ENCODE measurements around the gene WDFY3. TPM values are rescaled to one million over a fixed set of nuclear protein-coding genes. Genes with fewer than 3 reads are reported as not detected.

WDFY3 gene
- polyA plus RNA-seq, 1 of the 3 experiments (the other 2 are of a cell fraction): 13.8 TPM

DNA sequence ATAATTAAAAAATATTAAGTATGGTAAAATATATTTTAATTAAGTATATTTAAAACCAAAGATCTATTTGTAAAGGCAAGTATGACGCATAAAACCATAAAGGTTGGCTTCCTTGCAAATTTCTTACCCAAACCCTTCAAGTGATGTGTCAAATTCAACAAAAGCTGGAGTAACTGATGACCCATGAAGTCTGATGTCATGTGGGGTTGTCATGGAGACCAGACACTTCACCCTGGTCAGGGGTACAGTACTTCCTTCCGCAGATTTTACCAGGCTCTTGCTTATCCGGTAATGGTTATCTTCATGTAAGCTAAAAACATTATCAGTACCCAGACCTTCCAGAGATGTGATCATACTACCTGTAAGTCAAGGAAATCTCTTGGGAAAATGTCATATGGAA is 170.1 kb downstream of the WDFY3 start:
- H3K9me2 ChIP-seq: no peaks in the 10 kb centered on the region
- no peaks in the 10 kb centered on the region; the same call in 1 of the 2 replicates for H3K9me3 ChIP-seq
- H4K20me1 ChIP-seq (ENCODE audit: insufficient read depth): no peaks in the 10 kb centered on the region; the same call in 1 of the 2 replicates
- POLR2A ChIA-PET: no interaction called here
- H3K27me3 ChIP-seq (ENCODE audit: insufficient read depth): no peaks in the 10 kb centered on the region
- H2AFZ ChIP-seq (ENCODE audit: low read depth): no peak overlapping the region
- H3F3A ChIP-seq (replicated peaks; ENCODE audit: insufficient read depth): peaks cover 33% of the 10 kb centered on the region
- TF ChIP-seq FOXM1 (IDR thresholded peaks at IDR 0.05; ENCODE audit: low read depth): no peak
- TF ChIP-seq EZH2phosphoT487 (IDR thresholded peaks at IDR 0.05; ENCODE audit: borderline replicate concordance, low read depth): no peak
- no peak for TF ChIP-seq MXI1 (IDR thresholded peaks at IDR 0.05; ENCODE audit: low read depth, low read length)
- TF ChIP-seq YY1 (IDR thresholded peaks at IDR 0.05; ENCODE audit: low read depth): no peak
- H3K4me2 ChIP-seq: no peak overlapping the region
- DNase-seq: peak; percentile 16
- peaks cover 11 to 13% of the 10 kb centered on the region in 2 experiments for H3K4me1 ChIP-seq (ENCODE audit: control insufficient read depth in 1 of 2, insufficient read depth in 2 of 2, low read depth in 1 of 2, low read length in 1 of 2)
- H3K36me3 ChIP-seq (replicated peaks in 1 of 2; ENCODE audit: control insufficient read depth in 1 of 2, insufficient read depth in 2 of 2, low read length in 1 of 2): peaks cover 34 to 73% of the 10 kb centered on the region in 2 experiments
- 0 out of 2 replicates have a peak, but pooled peaks cover 2% of the 10 kb centered on the region for H3K79me2 ChIP-seq (ENCODE audit: insufficient read depth)
- H3K9ac ChIP-seq: no peak overlapping the region
- H3K4me3 ChIP-seq (ENCODE audit: low read depth in 2 of 2, low read length in 1 of 2): no peak overlapping the region
- CTCF ChIA-PET: no interaction called here
- WGBS (ENCODE audit: low lambda C conversion rate): 98% methylated on average over 3 of the region's 3 CpGs
- no peak overlapping the region for H3K27ac ChIP-seq (ENCODE audit: low read depth in 2 of 2, low read length in 1 of 2)

GRCh38 chr4:84792366-84793301 is 173.9 kb downstream of the WDFY3 start:
- H3K4me2 ChIP-seq: peak overlapping the region; percentile 51
- 12% methylated on average over 4 of the region's 4 CpGs for WGBS (ENCODE audit: low lambda C conversion rate)
- TF ChIP-seq, protein P1, sequence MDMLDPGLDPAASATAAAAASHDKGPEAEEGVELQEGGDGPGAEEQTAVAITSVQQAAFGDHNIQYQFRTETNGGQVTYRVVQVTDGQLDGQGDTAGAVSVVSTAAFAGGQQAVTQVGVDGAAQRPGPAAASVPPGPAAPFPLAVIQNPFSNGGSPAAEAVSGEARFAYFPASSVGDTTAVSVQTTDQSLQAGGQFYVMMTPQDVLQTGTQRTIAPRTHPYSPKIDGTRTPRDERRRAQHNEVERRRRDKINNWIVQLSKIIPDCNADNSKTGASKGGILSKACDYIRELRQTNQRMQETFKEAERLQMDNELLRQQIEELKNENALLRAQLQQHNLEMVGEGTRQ (IDR thresholded peaks at IDR 0.05; ENCODE audit: borderline replicate concordance, low read depth, low read length): no peak
- TF ChIP-seq USF1 (IDR thresholded peaks at IDR 0.05; ENCODE audit: borderline replicate concordance, low read depth): 0 out of 2 replicates have a peak, but pooled peaks have one; percentile 10
- no peak for TF ChIP-seq MAX (IDR thresholded peaks at IDR 0.05; ENCODE audit: low read depth)
- TF ChIP-seq, protein P2, sequence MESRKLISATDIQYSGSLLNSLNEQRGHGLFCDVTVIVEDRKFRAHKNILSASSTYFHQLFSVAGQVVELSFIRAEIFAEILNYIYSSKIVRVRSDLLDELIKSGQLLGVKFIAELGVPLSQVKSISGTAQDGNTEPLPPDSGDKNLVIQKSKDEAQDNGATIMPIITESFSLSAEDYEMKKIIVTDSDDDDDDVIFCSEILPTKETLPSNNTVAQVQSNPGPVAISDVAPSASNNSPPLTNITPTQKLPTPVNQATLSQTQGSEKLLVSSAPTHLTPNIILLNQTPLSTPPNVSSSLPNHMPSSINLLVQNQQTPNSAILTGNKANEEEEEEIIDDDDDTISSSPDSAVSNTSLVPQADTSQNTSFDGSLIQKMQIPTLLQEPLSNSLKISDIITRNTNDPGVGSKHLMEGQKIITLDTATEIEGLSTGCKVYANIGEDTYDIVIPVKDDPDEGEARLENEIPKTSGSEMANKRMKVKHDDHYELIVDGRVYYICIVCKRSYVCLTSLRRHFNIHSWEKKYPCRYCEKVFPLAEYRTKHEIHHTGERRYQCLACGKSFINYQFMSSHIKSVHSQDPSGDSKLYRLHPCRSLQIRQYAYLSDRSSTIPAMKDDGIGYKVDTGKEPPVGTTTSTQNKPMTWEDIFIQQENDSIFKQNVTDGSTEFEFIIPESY (IDR thresholded peaks at IDR 0.05; ENCODE audit: borderline replicate concordance, low read depth): no peak; the same call in 1 of the 2 replicates
- TF ChIP-seq, protein P3, sequence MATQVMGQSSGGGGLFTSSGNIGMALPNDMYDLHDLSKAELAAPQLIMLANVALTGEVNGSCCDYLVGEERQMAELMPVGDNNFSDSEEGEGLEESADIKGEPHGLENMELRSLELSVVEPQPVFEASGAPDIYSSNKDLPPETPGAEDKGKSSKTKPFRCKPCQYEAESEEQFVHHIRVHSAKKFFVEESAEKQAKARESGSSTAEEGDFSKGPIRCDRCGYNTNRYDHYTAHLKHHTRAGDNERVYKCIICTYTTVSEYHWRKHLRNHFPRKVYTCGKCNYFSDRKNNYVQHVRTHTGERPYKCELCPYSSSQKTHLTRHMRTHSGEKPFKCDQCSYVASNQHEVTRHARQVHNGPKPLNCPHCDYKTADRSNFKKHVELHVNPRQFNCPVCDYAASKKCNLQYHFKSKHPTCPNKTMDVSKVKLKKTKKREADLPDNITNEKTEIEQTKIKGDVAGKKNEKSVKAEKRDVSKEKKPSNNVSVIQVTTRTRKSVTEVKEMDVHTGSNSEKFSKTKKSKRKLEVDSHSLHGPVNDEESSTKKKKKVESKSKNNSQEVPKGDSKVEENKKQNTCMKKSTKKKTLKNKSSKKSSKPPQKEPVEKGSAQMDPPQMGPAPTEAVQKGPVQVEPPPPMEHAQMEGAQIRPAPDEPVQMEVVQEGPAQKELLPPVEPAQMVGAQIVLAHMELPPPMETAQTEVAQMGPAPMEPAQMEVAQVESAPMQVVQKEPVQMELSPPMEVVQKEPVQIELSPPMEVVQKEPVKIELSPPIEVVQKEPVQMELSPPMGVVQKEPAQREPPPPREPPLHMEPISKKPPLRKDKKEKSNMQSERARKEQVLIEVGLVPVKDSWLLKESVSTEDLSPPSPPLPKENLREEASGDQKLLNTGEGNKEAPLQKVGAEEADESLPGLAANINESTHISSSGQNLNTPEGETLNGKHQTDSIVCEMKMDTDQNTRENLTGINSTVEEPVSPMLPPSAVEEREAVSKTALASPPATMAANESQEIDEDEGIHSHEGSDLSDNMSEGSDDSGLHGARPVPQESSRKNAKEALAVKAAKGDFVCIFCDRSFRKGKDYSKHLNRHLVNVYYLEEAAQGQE (IDR thresholded peaks at IDR 0.05; ENCODE audit: low read depth, low read length): no peak
- no peak for TF ChIP-seq NRF1 (IDR thresholded peaks at IDR 0.05; ENCODE audit: low read depth, low read length)
- peak; percentile 80; the same call in 1 of the 2 replicates for TF ChIP-seq TEAD4 (IDR thresholded peaks at IDR 0.05; ENCODE audit: borderline replicate concordance, insufficient read depth)
- TF ChIP-seq TAF1 (IDR thresholded peaks at IDR 0.05; ENCODE audit: borderline replicate concordance, low read depth, low read length): no peak
- no peak for TF ChIP-seq RFX5 (IDR thresholded peaks at IDR 0.05; ENCODE audit: low read length)
- peak; percentile 98 for TF ChIP-seq GATA2 (CRISPR knock-in tag; IDR thresholded peaks at IDR 0.05)
- no peak for TF ChIP-seq YY1 (IDR thresholded peaks at IDR 0.05; ENCODE audit: low read depth)
- TF ChIP-seq MXI1 (IDR thresholded peaks at IDR 0.05; ENCODE audit: low read depth, low read length): no peak
- TF ChIP-seq MEF2A (IDR thresholded peaks at IDR 0.05; ENCODE audit: borderline replicate concordance, low read depth): no peak
- TF ChIP-seq GABPA (IDR thresholded peaks at IDR 0.05; ENCODE audit: low read depth): no peak
- TF ChIP-seq FOXJ3 (CRISPR knock-in tag; IDR thresholded peaks at IDR 0.05): no peak

More at GRCh38 chr4:84792366-84793301, 173.9 kb downstream of the WDFY3 start:
- H3F3A ChIP-seq (replicated peaks; ENCODE audit: insufficient read depth): peaks cover 18% of the 10 kb centered on the region
- no peaks in the 10 kb centered on the region for H3K27me3 ChIP-seq (ENCODE audit: insufficient read depth)
- peaks cover 11 to 13% of the 10 kb centered on the region in 2 experiments for H3K4me1 ChIP-seq (ENCODE audit: control insufficient read depth in 1 of 2, insufficient read depth in 2 of 2, low read depth in 1 of 2, low read length in 1 of 2)
- H4K20me1 ChIP-seq (ENCODE audit: insufficient read depth): no peaks in the 10 kb centered on the region; the same call in 1 of the 2 replicates
- ChIA-PET POLR2A (no interaction called here), CTCF (interaction anchor here (2.2 kb wide), 1 partner anchor 174 kb away, joined by 7 read pairs; the partner anchor contains the start of gene WDFY3)
- no peaks in the 10 kb centered on the region for H3K9me3 ChIP-seq
- DNase-seq: peak; percentile 65
- 0 out of 2 replicates have a peak, but pooled peaks cover 2% of the 10 kb centered on the region for H3K79me2 ChIP-seq (ENCODE audit: insufficient read depth)
- no peak overlapping the region for H2AFZ ChIP-seq (ENCODE audit: low read depth)
- no peaks in the 10 kb centered on the region for H3K9me2 ChIP-seq
- H3K4me3 ChIP-seq (ENCODE audit: low read depth in 2 of 2, low read length in 1 of 2): peak overlapping the region; percentile 14 to 32; a peak in 2 of 4 replicates
- H3K9ac ChIP-seq: no peak overlapping the region
- peak overlapping the region; percentile 67 to 79 for H3K27ac ChIP-seq (ENCODE audit: low read depth in 2 of 2, low read length in 1 of 2)
- peaks cover 32 to 70% of the 10 kb centered on the region in 2 experiments for H3K36me3 ChIP-seq (replicated peaks in 1 of 2; ENCODE audit: control insufficient read depth in 1 of 2, insufficient read depth in 2 of 2, low read length in 1 of 2)

Measured in SK-N-SH (cell line).